ENCODE data around the gene METTL21A.

Gene METTL21A

DNA sequence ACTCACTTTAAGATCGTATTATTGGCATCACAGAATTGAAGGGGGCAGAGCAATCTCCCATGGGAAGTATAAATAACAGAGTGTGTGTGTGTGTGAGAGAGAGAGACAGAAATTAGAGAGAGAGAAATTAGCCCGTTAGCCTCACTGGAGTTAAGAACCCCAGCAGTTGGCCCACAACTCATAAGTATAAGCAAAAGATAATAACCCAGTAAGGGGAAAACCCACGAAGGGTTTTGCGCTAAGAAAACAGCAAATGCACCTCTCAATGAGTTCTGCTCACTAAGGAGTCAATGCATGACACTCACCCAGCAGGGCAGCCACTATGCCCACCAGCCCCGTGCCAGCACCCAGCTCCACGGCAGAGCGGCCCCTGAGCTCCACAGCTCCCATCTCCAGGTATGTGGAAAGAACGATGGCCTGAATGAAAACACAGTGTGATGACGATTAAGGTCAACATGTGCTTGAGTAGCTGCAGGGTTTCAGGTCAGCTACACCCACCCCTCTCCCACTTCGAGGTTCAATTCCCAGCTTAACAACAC lies 3.6 kb downstream of the METTL21A start:
- DNase-seq, result no peak

DNA sequence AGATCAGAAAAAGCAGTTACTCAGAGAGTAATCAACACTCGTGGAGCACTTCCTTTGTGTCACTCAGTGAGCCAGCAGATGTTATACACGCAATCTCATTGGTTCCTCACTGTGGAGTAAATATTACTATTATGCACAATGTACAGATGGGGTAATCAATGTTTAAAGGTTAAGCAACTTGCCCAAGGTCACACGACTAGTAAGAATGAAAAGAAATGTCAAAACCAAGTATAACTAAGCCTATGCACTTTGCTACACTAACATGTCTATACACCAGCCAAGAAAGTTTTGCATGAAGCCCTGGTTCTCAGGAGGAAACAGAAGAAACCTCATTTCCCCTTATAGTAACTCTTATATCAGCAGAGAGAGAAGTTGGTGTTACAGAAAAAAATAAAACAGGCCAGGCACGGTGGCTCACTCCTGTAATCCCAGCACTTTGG lies 5.4 kb downstream of the METTL21A start:
- no peak for DNase-seq

DNA sequence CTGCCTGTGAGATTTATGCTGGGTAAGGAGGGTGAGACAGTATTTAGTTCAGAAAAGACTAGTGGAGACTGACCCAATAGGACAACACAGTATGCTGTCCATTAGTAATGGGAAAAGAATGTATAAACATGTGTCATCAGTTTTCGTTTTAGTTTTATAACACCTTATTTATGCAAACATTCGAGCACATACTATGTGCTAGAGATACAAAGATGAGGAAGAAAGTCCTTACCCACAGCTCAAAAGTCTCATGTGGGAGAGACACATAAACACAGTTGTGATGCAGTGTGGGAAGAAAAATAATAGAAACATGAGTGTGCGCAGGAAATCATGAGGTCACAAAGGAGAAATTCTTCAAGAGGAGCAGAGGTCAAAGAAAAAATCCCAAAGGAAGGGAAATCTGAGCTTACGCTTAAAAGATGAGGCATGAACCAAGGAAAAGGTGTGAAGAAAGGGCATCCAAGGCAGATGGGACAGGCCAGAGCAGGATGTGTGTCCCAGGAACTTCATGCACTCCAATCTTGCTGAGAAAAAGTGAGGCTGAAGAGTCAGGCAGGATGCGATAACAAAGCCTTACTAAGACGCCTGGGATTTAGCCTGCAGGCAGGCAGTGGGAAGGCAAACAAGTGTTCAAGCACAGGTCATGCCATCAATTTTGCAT lies 8.1 kb downstream of the METTL21A start:
- DNase-seq, result no peak

DNA sequence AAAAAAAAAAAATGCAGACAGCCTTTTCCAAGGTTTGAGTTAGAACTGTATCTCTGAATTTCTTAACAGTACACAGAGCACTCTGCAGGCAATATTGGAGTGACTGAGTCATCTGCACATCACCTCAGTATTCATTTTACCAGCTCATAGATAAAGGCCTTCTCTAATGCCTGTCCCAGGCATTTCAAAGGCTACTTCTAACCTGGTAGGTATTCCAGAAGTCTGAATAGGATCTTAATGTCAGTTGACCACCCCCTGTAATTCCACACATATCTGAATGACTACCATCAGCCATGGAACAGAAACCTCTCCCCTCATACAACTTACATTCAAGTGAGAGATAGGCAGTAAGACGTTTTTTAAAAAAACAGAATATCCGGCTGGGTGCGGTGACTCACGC lies 9.0 kb downstream of the METTL21A start:
- no peak for DNase-seq

DNA sequence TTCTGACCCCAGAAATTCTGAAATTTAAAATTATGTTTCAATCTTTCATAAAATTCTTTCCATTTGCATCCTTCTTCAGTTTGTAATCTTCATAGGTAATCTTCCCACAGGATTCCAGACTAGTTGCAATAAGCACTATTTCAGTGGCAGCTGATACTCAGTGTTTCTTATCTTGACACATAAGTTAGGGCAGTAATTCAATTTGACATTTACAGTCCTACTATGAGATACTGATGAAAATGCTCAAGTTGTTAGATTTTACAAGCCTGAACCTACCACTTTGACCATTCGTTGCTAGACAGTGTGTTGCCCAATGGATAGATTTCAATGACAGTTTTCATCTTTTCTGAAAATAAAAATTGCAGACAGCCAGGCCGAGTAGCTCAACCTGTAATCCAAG lies 10.4 kb downstream of the METTL21A start:
- DNase-seq, result no peak

DNA sequence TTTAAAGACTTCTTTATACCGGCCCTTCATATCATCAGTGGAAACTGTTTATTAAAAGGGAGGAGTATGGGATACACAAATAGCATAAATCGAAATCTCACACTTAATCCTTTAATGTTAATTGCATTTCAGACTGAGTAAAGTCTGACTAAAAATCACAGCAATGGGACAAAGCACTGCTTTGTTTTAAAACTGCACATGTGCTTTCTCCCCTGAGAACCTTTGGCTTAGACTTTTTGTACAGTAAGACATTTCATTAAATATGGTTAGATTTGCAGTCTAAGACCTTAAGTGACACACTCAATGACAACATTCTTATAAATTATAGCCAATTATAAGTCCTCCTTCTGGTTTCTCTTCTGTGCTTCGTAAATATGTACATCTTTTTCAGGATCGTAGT lies 12.5 kb downstream of the METTL21A start:
- no peak for DNase-seq

DNA sequence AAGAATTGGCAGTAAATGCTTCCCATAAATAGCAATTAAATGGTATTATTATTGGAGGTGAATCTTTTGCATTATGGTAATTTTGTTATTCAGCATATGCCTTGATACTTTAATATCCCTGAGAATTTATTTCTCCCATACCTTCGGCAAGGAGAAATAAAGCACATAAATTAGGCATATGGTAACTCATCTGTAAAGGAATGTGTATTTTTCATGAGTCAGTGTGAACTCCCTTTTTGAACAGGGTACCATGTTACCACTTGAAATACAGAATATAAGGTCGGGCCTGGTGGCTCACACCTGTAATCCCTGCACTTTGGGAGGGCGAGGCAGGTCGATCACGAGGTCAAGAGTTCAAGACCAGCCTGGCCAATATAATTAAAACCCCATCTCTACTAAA lies 18.4 kb downstream of the METTL21A start:
- no peak for DNase-seq

DNA sequence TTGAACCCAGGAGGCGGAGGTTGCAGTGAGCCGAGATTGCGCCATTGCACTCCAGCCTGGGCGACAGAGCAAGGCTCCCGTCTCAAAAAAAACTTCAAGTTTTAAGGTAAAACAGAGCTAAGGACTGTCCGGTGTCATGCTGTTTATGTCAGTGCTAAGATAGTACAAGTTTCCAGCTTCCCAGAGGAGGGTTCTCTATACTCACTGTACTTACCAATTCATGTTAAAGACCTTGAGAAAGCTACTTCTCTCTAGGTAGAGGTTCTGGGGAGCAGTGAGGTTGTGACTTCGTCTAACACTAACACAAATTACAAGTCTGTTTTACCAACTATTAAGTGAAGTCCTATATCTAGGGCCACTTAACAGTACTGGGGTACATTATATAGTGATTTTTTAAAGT lies 18.8 kb downstream of the METTL21A start:
- no peak for DNase-seq

DNA sequence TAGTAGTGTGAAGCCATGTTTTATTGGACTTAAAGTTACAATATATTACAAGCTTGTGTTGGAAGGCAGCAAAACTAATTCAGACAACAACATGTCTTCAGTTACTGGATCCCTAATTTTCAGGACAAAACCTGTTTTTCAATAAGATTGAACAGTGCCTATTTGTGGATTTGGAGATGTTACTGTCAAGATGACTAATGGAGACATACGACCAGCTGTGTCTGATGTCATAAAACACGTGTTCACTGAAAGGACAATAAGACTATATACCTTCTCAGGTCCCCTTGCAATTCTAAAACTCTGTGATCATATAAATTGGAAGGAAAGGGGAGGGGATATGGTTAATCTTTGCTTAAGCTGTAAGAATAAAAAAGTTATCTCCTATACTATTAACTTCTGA lies 21.7 kb downstream of the METTL21A start:
- DNase-seq, result no peak

DNA sequence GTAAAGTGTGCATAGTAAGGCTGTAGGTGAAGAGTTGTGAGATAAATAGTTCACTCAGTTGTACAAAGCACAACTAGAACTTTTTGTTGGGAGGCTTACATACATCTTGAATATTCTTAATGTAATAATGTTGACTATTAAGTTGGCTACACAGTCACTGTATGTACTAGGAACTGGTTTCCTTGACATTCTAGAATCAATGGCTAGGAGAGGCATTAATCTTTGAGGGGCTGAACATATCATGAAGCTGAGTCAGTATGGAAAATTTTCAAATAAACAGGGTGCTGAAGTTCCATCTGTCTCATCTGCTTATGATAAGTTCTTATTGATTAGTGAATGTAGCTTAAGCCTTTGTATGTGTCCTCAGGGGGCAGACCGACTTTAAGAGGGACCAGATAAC lies 23.4 kb downstream of the METTL21A start:
- no peak for DNase-seq

DNA sequence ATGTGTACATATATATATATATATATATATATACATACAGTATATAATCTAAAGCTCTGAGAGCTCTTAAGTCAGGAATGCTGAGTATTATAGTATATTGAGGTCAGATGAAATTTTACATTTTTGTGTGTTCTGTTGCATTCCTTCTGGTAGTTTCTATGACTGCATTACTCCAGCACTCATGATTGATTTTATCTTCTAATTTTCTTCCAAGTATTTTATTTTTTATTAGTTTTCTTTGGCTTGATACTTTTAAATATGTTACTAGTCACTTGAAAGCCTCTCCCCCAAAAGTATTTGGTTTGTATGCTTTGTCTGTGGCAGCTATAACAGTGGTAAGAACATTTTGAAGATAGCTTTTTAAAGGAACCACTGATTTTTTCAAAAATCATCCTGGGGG lies 25.0 kb downstream of the METTL21A start:
- DNase-seq, result no peak

DNA sequence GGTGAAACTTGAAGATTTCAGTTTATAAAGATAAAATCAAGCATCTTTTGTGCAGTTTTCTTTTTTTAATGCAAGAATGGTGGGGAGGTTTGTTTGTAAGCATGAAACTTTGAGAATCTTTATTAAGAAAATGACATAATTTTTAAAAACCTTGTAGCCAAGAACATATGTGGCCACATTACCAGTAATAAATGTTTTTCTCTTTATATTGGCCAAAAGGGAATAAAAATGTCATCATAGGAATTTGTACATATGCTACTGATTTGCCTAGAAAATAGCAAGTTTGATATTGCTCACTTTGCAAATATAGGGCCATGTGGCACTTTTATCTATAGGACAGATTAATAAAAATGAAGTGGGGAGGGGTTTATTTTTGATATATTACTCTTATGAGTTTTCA lies 25.6 kb downstream of the METTL21A start:
- no peak for DNase-seq

DNA sequence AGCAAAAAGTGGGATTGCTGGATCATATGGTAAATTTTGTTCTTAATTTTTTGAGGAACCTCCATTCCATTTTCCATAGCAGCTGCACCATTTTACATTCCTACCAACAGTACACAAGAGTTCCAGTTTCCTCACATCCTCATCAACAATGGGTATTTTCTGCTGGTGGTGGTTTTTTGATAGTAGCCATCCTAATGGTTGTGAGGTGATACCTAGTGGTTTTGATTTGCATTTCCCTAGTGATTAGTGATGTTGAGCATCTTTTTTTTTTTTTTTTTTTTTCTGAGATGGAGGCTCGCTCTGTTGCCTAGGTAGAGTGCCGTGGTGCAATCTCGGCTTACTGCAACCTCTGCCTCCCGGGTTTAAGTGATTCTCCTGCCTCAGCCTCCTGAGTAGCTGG lies 30.5 kb downstream of the METTL21A start:
- DNase-seq, result no peak

DNA sequence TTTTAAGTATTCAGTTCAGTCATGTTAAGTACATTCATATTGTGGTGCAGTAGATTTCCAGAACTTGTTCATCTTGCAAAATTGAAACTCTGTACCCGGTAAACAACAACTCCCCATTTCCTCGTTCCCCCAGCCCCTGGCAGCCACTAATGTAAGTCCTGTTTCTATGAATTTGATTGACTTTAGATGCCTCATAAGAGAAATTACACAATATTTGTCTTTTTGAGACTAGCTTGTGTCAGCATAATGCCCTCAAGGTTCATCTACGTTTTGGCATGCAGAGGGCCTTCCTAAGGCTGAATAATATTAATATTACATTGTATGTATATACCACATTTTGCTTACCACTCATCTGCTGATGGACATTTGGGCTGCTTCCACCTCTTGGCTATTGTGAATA lies 30.9 kb downstream of the METTL21A start:
- DNase-seq, result no peak

DNA sequence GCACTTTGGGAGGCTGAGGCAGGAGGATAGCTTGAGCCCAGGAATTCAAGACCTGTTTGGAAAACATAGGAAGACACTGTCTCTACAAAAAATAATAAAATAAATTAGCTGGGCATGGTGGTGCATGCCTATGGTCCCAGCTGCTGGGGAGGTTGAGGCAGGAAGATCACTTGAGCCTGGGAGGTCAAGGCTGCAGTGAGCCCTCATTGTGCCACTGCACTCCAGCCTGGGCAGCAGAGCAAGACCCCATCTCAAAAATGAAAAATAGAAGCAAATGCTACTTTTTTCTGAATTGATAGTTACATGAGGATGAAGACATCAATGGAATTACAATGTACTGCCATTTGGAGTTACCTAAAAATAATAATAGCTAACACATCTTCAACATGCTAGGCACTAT lies 31.9 kb downstream of the METTL21A start:
- DNase-seq, result no peak

DNA sequence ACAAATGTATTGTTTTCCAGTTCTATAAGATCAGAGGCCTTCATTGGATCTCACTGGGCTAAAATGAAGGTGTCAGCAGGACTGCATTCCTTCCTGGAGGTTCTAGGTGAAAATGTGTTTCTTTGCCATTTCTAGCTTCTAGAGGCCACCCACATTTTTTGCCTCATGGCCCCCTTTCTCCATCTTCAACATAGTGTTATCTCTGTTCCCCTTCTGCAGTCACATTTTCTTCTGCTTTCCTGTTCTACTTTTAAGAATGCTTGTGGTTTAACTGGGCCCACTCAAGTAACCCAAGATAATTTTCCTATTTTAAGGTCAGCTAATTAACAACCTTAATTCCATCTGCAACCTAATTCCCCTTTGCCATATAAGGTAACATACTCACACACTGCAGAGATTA lies 36.1 kb downstream of the METTL21A start:
- no peak for DNase-seq

DNA sequence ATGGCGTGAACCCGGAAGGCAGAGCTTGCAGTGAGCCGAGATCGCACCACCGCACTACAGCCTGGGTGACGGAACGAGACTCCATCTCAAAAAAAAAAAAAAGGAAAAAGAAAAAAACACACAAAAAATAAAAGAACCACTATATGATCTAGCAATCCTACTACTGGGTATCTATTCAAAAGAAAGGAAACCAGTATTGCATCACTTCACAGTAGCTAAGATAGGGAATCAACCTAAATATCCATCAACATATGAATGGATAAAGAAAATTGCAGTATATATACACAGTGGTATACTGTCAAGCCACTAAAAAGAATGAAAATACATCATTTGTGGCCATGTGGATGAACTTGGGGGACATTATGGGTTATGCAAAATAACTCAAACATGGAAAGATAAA lies 37.9 kb downstream of the METTL21A start:
- no peak for DNase-seq

DNA sequence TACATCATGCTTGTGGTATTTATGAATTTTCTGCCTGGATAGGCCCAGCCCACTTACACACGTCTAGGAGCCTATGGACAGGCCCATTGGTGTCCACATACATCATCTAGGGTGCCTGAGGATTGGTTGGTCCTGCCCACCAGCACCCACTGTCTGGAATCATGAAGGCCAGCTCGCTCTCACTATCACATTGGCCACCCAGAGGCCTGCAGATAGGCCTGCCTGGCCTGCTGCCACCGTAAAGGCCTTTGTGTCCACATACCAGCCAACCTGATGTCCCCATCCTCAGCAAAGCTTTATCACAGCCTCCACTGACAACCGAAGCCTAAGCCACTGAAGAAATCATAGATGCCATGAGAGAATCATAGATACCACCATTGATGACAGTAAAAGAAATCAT lies 40.2 kb downstream of the METTL21A start:
- no peak for DNase-seq

DNA sequence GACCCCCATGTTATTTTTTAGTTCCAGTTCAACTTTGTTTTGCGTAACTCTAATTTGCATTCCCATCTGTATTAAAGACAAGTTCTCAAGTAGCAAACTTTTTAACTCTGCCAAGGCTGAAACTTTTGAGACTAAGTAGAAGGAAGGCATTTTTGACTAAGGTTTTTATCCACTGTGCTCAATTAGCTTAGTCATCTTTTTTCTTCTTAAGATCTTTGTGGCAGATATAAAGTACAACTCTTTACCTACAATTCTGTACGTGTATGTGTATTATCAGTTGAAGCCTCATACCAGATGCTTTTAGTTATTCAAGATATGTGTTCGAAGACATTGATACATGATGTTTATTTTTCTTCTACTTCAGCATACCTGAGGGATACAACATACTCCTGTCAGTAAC lies 53.8 kb downstream of the METTL21A start:
- no peak for DNase-seq

DNA sequence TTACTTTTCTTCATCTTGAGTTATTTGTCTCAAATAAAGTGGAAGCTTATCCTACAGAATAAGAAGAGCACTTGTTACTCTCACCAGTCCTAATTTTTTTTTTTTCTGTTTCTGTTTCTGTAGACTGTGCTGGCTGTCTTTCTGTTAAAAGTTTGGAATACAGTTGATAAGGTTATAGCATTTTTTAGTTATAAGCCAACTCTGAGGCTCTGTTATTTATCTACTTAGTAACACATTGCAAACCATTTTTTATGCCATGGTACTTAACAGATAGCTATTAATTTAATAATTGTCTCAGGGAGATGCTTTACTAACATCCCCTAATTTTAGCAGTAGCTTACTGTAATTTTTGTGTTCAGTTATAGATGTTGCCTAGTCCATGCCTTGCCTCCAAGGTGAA lies 57.5 kb downstream of the METTL21A start:
- DNase-seq, result no peak

DNA sequence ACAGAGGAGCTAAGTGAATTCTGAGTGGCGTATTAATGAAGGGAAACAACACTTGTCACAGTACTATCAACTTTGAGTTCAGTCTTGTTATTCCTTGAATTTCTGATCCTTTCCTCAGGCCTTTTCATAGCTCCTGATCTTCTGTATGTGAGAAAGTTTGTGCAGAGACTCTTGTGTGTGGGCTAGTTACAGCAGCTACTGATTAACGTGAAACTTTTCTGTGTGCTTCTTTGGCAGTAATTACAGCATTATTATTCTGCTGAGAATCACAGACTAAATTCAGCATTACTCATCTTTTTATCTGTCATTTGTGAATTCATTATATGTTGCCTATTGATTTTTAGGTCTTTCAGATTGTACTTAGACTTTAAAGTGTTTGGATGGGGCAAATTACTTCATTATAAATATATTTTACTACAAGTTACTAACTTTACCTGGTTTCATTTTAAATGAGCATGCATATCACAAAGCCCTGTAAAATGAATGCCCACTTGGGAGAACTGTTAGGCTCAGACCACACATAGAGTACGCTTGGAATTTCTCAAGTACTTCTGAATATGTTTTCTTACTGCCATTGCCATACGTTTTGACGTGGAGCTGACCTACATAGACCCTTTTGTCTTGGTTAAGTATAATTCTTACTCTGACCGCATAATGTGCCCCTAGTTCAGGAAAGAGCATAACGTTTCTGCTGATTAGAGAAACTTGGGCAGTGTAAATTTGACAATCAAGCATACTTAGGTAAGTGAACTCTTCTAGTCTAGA lies 59.3 kb downstream of the METTL21A start:
- DNase-seq, result no peak
